GM23338 (cell line): ENCODE data around the gene CKS1B. TPM values are rescaled to one million over a fixed set of nuclear protein-coding genes. Genes with fewer than 3 reads are reported as not detected.

Experiments
- ATAC-seq: fragments of 200-7000 bp; cut with Tn5 transposase; 3 replicates; pipeline ENCODE4 v1.9.1; 2020
- DNase-seq: peaks from one replicate; pipeline ENCODE4 v3.0.0-alpha.2; 2015; ENCODE audit warnings: low spot score
- H2AFZ ChIP-seq: fragments of 200-600 bp; sonication (generic); 2 replicates; pipeline ENCODE4 v1.8.0; 2016; ENCODE audit warnings: antibody characterized with exemption, mild to moderate bottlenecking, moderate library complexity
- H3F3A ChIP-seq: fragments of 200-600 bp; sonication (generic); replicated peaks from 2 replicates; pipeline ENCODE4 v1.8.0; 2017; ENCODE audit warnings: antibody characterized with exemption, mixed run types, low read depth
- H3K27ac ChIP-seq: fragments of 200-600 bp; sonication (generic); 2 replicates; pipeline ENCODE4 v1.6.1; 2016; ENCODE audit warnings: low read depth
- H3K27me3 ChIP-seq: fragments of 200-600 bp; sonication (generic); 2 replicates; pipeline ENCODE4 v1.8.0; 2016; ENCODE audit warnings: mild to moderate bottlenecking, mixed run types, moderate library complexity; ENCODE audit not compliant: insufficient read depth
- H3K36me3 ChIP-seq: fragments of 200-600 bp; sonication (generic); 2 replicates; pipeline ENCODE4 v1.8.0; 2016; ENCODE audit warnings: mild to moderate bottlenecking; ENCODE audit not compliant: insufficient read depth
- H3K4me1 ChIP-seq: fragments of 200-600 bp; sonication (generic); 2 replicates; pipeline ENCODE4 v1.8.0; 2016; ENCODE audit warnings: mild to moderate bottlenecking, moderate library complexity; ENCODE audit not compliant: insufficient read depth
- H3K4me2 ChIP-seq: fragments of 200-600 bp; sonication (generic); 2 replicates; pipeline ENCODE4 v1.7.1; 2017; ENCODE audit warnings: mixed run types
- H3K4me3 ChIP-seq: fragments of 200-600 bp; sonication (generic); 2 replicates; pipeline ENCODE4 v1.6.1; 2016; ENCODE audit warnings: mixed run types
- H3K79me2 ChIP-seq: fragments of 200-600 bp; sonication (generic); replicated peaks from 2 replicates; pipeline ENCODE4 v1.8.0; 2017; ENCODE audit warnings: mild to moderate bottlenecking; ENCODE audit not compliant: insufficient read depth
- H3K9me2 ChIP-seq: fragments of 200-600 bp; sonication (generic); 2 replicates; pipeline ENCODE4 v1.8.0; 2017; ENCODE audit not compliant: insufficient read depth
- H4K20me1 ChIP-seq: fragments of 200-600 bp; sonication (generic); replicated peaks from 2 replicates; pipeline ENCODE4 v1.8.0; 2017; ENCODE audit warnings: mild to moderate bottlenecking; ENCODE audit not compliant: insufficient read depth
- H3K27ac Mint-ChIP-seq: 2 replicates; pipeline ENCODE4 v1.8.0; 2020; ENCODE audit warnings: inconsistent platforms, mild to moderate bottlenecking, moderate library complexity, mixed read lengths
- H3K27me3 Mint-ChIP-seq: 3 replicates; pipeline ENCODE4 v1.8.0; 2022; ENCODE audit warnings: low read depth, mild to moderate bottlenecking, moderate library complexity, mixed read lengths, inconsistent platforms; ENCODE audit not compliant: insufficient read depth, poor library complexity
- H3K36me3 Mint-ChIP-seq: 3 replicates; pipeline ENCODE4 v1.8.0; 2021; ENCODE audit warnings: low read depth, mild to moderate bottlenecking, inconsistent platforms, moderate library complexity, mixed read lengths
- H3K4me1 Mint-ChIP-seq: 3 replicates; pipeline ENCODE4 v1.8.0; 2020; ENCODE audit warnings: mild to moderate bottlenecking, inconsistent platforms, mixed read lengths
- H3K4me3 Mint-ChIP-seq: 3 replicates; pipeline ENCODE4 v1.8.0; 2021; ENCODE audit warnings: moderate library complexity, mild to moderate bottlenecking, inconsistent platforms, mixed read lengths
- H3K9me3 Mint-ChIP-seq: 3 replicates; pipeline ENCODE4 v1.8.0; 2020; ENCODE audit warnings: moderate library complexity, mild to moderate bottlenecking, inconsistent platforms, mixed read lengths
- CREB1 ChIP-seq: fragments of 250-450 bp; sonication (Bioruptor Pico); IDR thresholded peaks from 2 replicates; pipeline ENCODE4 v1.5.0; 2020; ENCODE audit warnings: low read depth, mild to moderate bottlenecking, moderate library complexity
- CTCF ChIP-seq, 2 experiments: fragments of 200-600 bp in 1 of 2; sonication (generic) in 1 of 2; conservative IDR thresholded peaks; 2 replicates each; pipeline versions ENCODE4 v1.5.1 to v1.6.1; 2016 to 2017; ENCODE audit warnings: antibody characterized with exemption in 2 of 2, low read depth in 2 of 2, mild to moderate bottlenecking in 2 of 2, moderate library complexity in 1 of 2
- ETS1 ChIP-seq: IDR thresholded peaks from 2 replicates; pipeline ENCODE4 v1.6.1; 2016; ENCODE audit warnings: antibody characterized with exemption
- EZH2 ChIP-seq: fragments of 200-600 bp; sonication (generic); IDR thresholded peaks from one replicate; pipeline ENCODE4 v1.8.0; 2017; ENCODE audit warnings: antibody characterized with exemption, mild to moderate bottlenecking, low read depth; ENCODE audit not compliant: unreplicated experiment
- EZH2phosphoT487 ChIP-seq: fragments of 200-600 bp; sonication (generic); IDR thresholded peaks from one replicate; pipeline ENCODE4 v1.8.1; 2018; ENCODE audit warnings: antibody characterized with exemption; ENCODE audit not compliant: unreplicated experiment
- JUNB ChIP-seq: IDR thresholded peaks from one replicate; pipeline ENCODE4 v1.6.1; 2016; ENCODE audit warnings: antibody characterized with exemption; ENCODE audit not compliant: unreplicated experiment
- NANOG ChIP-seq: IDR thresholded peaks from 2 replicates; pipeline ENCODE4 v1.6.1; 2016; ENCODE audit warnings: antibody characterized with exemption, borderline replicate concordance
- POLR2AphosphoS5 ChIP-seq: IDR thresholded peaks from 2 replicates; pipeline ENCODE4 v1.6.1; 2016; ENCODE audit warnings: antibody characterized with exemption, low read depth
- REST ChIP-seq: IDR thresholded peaks from one replicate; pipeline ENCODE4 v1.6.1; 2018; ENCODE audit warnings: antibody characterized with exemption; ENCODE audit not compliant: unreplicated experiment
- ZNF114 ChIP-seq: fragments of 250-450 bp; sonication (Bioruptor Pico); IDR thresholded peaks from 2 replicates; pipeline ENCODE4 v1.5.0; 2020; ENCODE audit warnings: mild to moderate bottlenecking, moderate library complexity
- polyA plus RNA-seq: library from polyadenylated mRNA; unstranded; fragments of >200 nt; fragmentation: Nextera tagmentation; extraction: Ambion mirVana; gene quantifications from 2 replicates; pipeline ENCODE4 v1.2.1, GENCODE V29; 2016
- total RNA-seq: library from RNA; depleted of rRNA; stranded (reverse); fragments of >200 nt; shearing (Covaris generic); gene quantifications from 2 replicates; pipeline ENCODE4 v1.2.3, GENCODE V29; 2014

CKS1B gene
- total and polyA plus RNA-seq, 2 experiments from 2014 or later: 296 to 617 TPM

GRCh38 chr1:154962156-154962749 is 12.2 kb upstream of the CKS1B start:
- DNase-seq: peak; percentile 60
- Mint-ChIP-seq H3K4me1 (peaks cover 39% of the 10 kb centered on the region), H3K27ac (peak overlapping the region; percentile 90), H3K27me3 (peaks cover 14% of the 10 kb centered on the region), H3K36me3 (peaks cover 72% of the 10 kb centered on the region), H3K9me3 (no peaks in the 10 kb centered on the region), H3K4me3 (peak overlapping the region; percentile 81)
- Histone ChIP-seq H3K9me2 (no peaks in the 10 kb centered on the region), H3K79me2 (peaks cover 17% of the 10 kb centered on the region), H3K4me3 (peak overlapping the region; percentile 92), H2AFZ (0 out of 2 replicates have a peak overlapping the region, but pooled peaks have one; percentile 43), H3K4me1 (peaks cover 35% of the 10 kb centered on the region), H3K36me3 (peaks cover 32% of the 10 kb centered on the region), H3K27me3 (no peaks in the 10 kb centered on the region), H3F3A (peaks cover 52% of the 10 kb centered on the region), H3K27ac (peak overlapping the region; percentile 97), H4K20me1 (peaks cover 30% of the 10 kb centered on the region), H3K4me2 (peak overlapping the region; percentile 91)
- peak; percentile 18 for ATAC-seq
- TF ChIP-seq CTCF (conservative IDR thresholded peaks at IDR 0.05; ENCODE audit: low read depth in 2 of 2) (no peak), ETS1 (no peak), EZH2 (no peak), ZNF114 (CRISPR knock-in tag) (no peak), EZH2phosphoT487 (no peak), JUNB (no peak), NANOG (no peak)

GRCh38 chr1:154962795-154963330 is 11.6 kb upstream of the CKS1B start:
- Histone ChIP-seq H3K4me2 (peak overlapping the region; percentile 91), H4K20me1 (peaks cover 29% of the 10 kb centered on the region), H3K9me2 (no peaks in the 10 kb centered on the region), H3K79me2 (peaks cover 23% of the 10 kb centered on the region), H3F3A (peaks cover 47% of the 10 kb centered on the region), H3K4me1 (peaks cover 29% of the 10 kb centered on the region; the same call in 1 of the 2 replicates), H3K36me3 (peaks cover 36% of the 10 kb centered on the region), H3K27ac (peak overlapping the region; percentile 97), H3K27me3 (no peaks in the 10 kb centered on the region), H2AFZ (no peak overlapping the region), H3K4me3 (peak overlapping the region; percentile 92)
- H3K4me3 Mint-ChIP-seq: peak overlapping the region; percentile 81
- peaks cover 12% of the 10 kb centered on the region for H3K27me3 Mint-ChIP-seq
- no peak overlapping the region for H3K27ac Mint-ChIP-seq
- DNase-seq (no peak), ATAC-seq (no peak)
- no peaks in the 10 kb centered on the region for H3K9me3 Mint-ChIP-seq
- peaks cover 38% of the 10 kb centered on the region for H3K4me1 Mint-ChIP-seq
- peaks cover 75% of the 10 kb centered on the region for H3K36me3 Mint-ChIP-seq
- TF ChIP-seq EZH2 (no peak), ETS1 (no peak), CREB1 (CRISPR knock-in tag) (no peak), POLR2AphosphoS5 (0 out of 2 replicates have a peak, but pooled peaks have one; percentile 18), REST (no peak)
